Epithelial cell of proximal tubule (primary cell): ENCODE results near the gene GABRA4. TPM values are rescaled to one million over a fixed set of nuclear protein-coding genes. Genes with fewer than 3 reads are reported as not detected.

Source experiments
- DNase-seq: peaks from one replicate; pipeline ENCODE4 v3.0.0-alpha.2; 2011; ENCODE audit warnings: low read depth
- H3K4me3 ChIP-seq: 2 replicates; pipeline ENCODE4 v1.5.1; 2011; ENCODE audit warnings: low read depth, mild to moderate bottlenecking, low read length
- CTCF ChIP-seq: conservative IDR thresholded peaks from 2 replicates; pipeline ENCODE4 v1.5.1; 2012; ENCODE audit warnings: low read depth, mild to moderate bottlenecking, low read length
- total RNA-seq: library from RNA; depleted of rRNA; stranded (reverse); fragments of >200 nt; gene quantifications from 2 replicates; pipeline ENCODE4 v1.2.3, GENCODE V29; 2015

Gene GABRA4
- total RNA-seq, 1 donor from 2014 or later = not detected

GRCh38 chr4:47000406-47000805, 7.0 kb upstream of the GABRA4 start:
- no peak for DNase-seq
- H3K4me3 ChIP-seq = no peak overlapping the region
- no peak for TF ChIP-seq CTCF

- no peak for TF ChIP-seq CTCF
- H3K4me3 ChIP-seq = no peak overlapping the region
- DNase-seq = no peak
Measured at GRCh38 chr4:46999566-46999965, 6.2 kb upstream of the GABRA4 start.

- H3K4me3 ChIP-seq = peak overlapping the region; percentile 21
- TF ChIP-seq CTCF = no peak
- no peak for DNase-seq
Measured at GRCh38 chr4:46994007-46994405, 625 bp upstream of the GABRA4 start.

- no peak overlapping the region for H3K4me3 ChIP-seq
- DNase-seq = no peak
- no peak for TF ChIP-seq CTCF
Measured at GRCh38 chr4:46992338-46992737, 1.0 kb downstream of the GABRA4 start.

GRCh38 chr4:46986922-46987638, 6.3 kb downstream of the GABRA4 start:
- TF ChIP-seq CTCF = no peak
- H3K4me3 ChIP-seq = no peak overlapping the region
- DNase-seq = no peak

GRCh38 chr4:46984781-46985180, 8.6 kb downstream of the GABRA4 start:
- TF ChIP-seq CTCF = no peak
- DNase-seq = no peak
- no peak overlapping the region for H3K4me3 ChIP-seq

GRCh38 chr4:46980851-46981250, 12.5 kb downstream of the GABRA4 start:
- H3K4me3 ChIP-seq = no peak overlapping the region
- DNase-seq = no peak
- TF ChIP-seq CTCF = no peak
